Vagina (tissue), 2 donors: Measurements from ENCODE around the gene IGFBP1. TPM values are rescaled to one million over a fixed set of nuclear protein-coding genes. Genes with fewer than 3 reads are reported as not detected.

Experiments
- DNase-seq, 2 donors: peaks; one replicate each; pipeline ENCODE4 v3.0.0-alpha.2; 2017; ENCODE audit errors: extremely low spot score in 2 of 2
- H3K27ac ChIP-seq: fragments of 200-600 bp; sonication (generic); one replicate; pipeline ENCODE4 v1.5.1; 2019
- H3K27me3 ChIP-seq: fragments of 200-600 bp; sonication (generic); one replicate; pipeline ENCODE4 v1.5.1; 2019
- H3K36me3 ChIP-seq, 2 donors: fragments of 200-600 bp; sonication (generic); one replicate each; pipeline ENCODE4 v1.5.1; 2017 to 2019
- H3K4me1 ChIP-seq: fragments of 200-600 bp; sonication (generic); one replicate; pipeline ENCODE4 v1.5.1; 2019
- H3K4me3 ChIP-seq, 2 donors: fragments of 200-600 bp; sonication (generic); 1 replicate in 1 of 2; 2 replicates in 1 of 2; pipeline ENCODE4 v1.5.1; 2016 to 2019
- H3K9me3 ChIP-seq: fragments of 200-600 bp; sonication (generic); one replicate; pipeline ENCODE4 v1.5.1; 2019
- CTCF ChIP-seq, 3 experiments: fragments of 450-650 bp in 2 of 3; fragments of 200-600 bp in 1 of 3; sonication (generic) in 1 of 3; IDR thresholded peaks; one replicate each; pipeline ENCODE4 v1.5.1; 2017 to 2019; ENCODE audit warnings: antibody characterized with exemption in 3 of 3, mild to moderate bottlenecking in 2 of 3, moderate library complexity in 2 of 3
- POLR2A ChIP-seq, 2 donors: fragments of 450-650 bp; IDR thresholded peaks; one replicate each; pipeline ENCODE4 v1.6.1; 2017; ENCODE audit warnings: antibody characterized with exemption in 2 of 2, mild to moderate bottlenecking in 2 of 2, moderate library complexity in 2 of 2
- POLR2AphosphoS5 ChIP-seq, 2 donors: sonication (generic); formaldehyde crosslinking; IDR thresholded peaks; one replicate each; pipeline ENCODE4 v1.9.0; 2017; ENCODE audit warnings: antibody characterized with exemption in 2 of 2, mild to moderate bottlenecking in 2 of 2, low read depth in 1 of 2; ENCODE audit not compliant: insufficient read depth in 1 of 2
- intact Hi-C: fragments of 100-400 bp; cut with DNase I; formaldehyde crosslinking; loops from one replicate; pipeline ENCODE4 v1.15.1; 2023
- small RNA-seq: library from RNA; depleted of rRNA; stranded (forward); fragments of <200 nt; gene quantifications from one replicate; pipeline ENCODE3, GENCODE V24; 2016
- total RNA-seq: library from RNA; depleted of rRNA; stranded (reverse); fragments of >200 nt; gene quantifications from one replicate; pipeline ENCODE4 v1.2.3, GENCODE V29; 2016

IGFBP1 gene
- total RNA-seq, 1 donor from 2014 or later = 1.7 TPM

- intact Hi-C loops = loop anchor here (5.0 kb wide), 1 partner anchor 1536 kb away; no protein-coding TSS in a partner anchor
Observed at GRCh38 chr7:45940939-45941338, 52.7 kb downstream of the IGFBP1 start.

More at GRCh38 chr7:45940939-45941338, 52.7 kb downstream of the IGFBP1 start:
- TF ChIP-seq CTCF (IDR thresholded peaks at IDR 0.05) (no peak), POLR2A (IDR thresholded peaks at IDR 0.05) (no peak), POLR2AphosphoS5 (IDR thresholded peaks at IDR 0.05; ENCODE audit: insufficient read depth in 1 of 2, low read depth in 1 of 2) (no peak)
- Histone ChIP-seq H3K4me1 (no peaks in the 10 kb centered on the region), H3K36me3 (no peaks in the 10 kb centered on the region), H3K9me3 (no peaks in the 10 kb centered on the region), H3K4me3 (no peak overlapping the region), H3K27ac (no peak overlapping the region), H3K27me3 (no peaks in the 10 kb centered on the region)
- DNase-seq = no peak

Small RNA genes within 50 kb of the gene (small RNA-seq; reads per million reads assigned to genes)
- gene RNU6-326P = not detected

Other genes starting within 250 kb of the IGFBP1 start
- not detected for gene CCDC201, start 15.4 kb upstream of the IGFBP1 start, total RNA-seq
- 197 TPM for gene IGFBP3, start 32.8 kb downstream of the IGFBP1 start, total RNA-seq